ENCODE data around the gene TFCP2L1.

- TF ChIP-seq FOXP2 (optimal IDR thresholded peaks at IDR 0.05; ENCODE audit: control extremely low read depth, extremely low read length, insufficient read depth), result no peak
- no peak for TF ChIP-seq EZH2 (IDR thresholded peaks at IDR 0.05)
- no peak for TF ChIP-seq POLR2AphosphoS5 (IDR thresholded peaks at IDR 0.05; ENCODE audit: borderline replicate concordance, low read depth, low read length)
These were observed 88.2 kb downstream of the TFCP2L1 start for GRCh38 chr2:121196849-121197155.

Measured in SK-N-MC (cell line).